Stimulated activated effector memory CD8-positive, alpha-beta T cell treated with anti-CD3 and anti-CD28 coated beads, Interleukin-12 subunit alpha, Interleukin-12 subunit beta, amount 100 ng/mL, for 72 hours (primary cell): ENCODE measurements around the gene URB1.
A peak's percentile ranks its signal among the peaks of the same experiment; 100 is the strongest.

Experiments
- ATAC-seq: fragments of 150-1000 bp; cut with Tn5 transposase; 2 replicates; pipeline ENCODE4 v1.10.0; 2021
- DNase-seq, 2 donors: peaks; one replicate each; pipeline ENCODE4 v3.0.0; 2021 to 2022; ENCODE audit warnings: low spot score in 2 of 2
- H3K27ac Mint-ChIP-seq: one replicate; pipeline ENCODE4 v1.8.0; 2022; ENCODE audit warnings: mild to moderate bottlenecking, mixed read lengths
- H3K36me3 Mint-ChIP-seq: one replicate; pipeline ENCODE4 v1.8.0; 2022; ENCODE audit warnings: mild to moderate bottlenecking, mixed read lengths
- H3K4me1 Mint-ChIP-seq: one replicate; pipeline ENCODE4 v1.8.0; 2022; ENCODE audit warnings: mixed read lengths
- H3K4me3 Mint-ChIP-seq: one replicate; pipeline ENCODE4 v1.8.0; 2022; ENCODE audit warnings: mild to moderate bottlenecking, mixed read lengths
- H3K9me3 Mint-ChIP-seq: one replicate; pipeline ENCODE4 v1.8.0; 2022; ENCODE audit warnings: mixed read lengths

The URB1 gene

DNA sequence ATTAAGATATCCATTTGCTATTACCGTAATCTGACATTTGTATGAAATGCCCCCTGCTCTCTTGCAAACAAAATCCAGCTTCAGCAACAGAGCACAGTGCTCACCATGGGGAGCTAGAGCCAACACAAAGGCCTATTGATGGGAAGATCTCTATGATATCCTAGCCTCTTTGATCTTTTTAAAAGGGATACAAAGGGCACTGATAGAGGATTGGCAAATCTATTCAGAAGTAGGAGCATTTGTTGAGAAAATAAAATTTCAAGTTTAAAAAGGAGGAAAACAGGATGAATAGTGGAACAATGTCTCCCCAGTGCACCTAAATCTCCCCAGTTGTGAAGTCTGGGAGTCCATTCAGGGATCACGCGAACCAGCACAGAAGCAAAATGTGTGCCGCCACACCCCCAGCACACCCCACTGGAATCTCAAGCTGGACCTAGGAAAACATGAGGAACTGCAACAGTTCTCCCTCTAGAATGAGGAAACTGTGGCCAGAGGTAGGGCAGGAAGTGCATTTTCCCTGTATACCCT lies 62.0 kb downstream of the URB1 start:
- H3K27ac Mint-ChIP-seq = peak overlapping the region; percentile 32

DNA sequence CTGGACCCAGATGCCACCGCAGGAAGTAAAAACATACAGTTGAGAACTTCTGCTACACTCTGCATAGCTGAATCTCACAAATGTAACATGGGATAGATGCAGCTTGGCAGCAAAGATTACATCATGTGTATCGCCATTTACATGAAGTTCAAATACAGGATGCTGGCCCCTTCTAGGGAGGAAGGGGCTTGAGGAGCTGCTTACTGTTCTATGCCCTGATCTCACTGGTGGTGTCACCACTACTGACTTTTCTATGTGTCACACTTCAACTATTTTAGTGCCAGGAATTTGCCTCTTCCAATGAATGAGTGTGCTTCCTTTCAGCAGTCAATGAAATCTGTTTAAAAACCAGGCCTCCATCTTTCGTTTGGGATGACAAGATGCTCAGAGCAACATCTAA lies 63.0 kb downstream of the URB1 start:
- Mint-ChIP-seq H3K9me3 (no peaks in the 10 kb centered on the region), H3K27ac (peak overlapping the region; percentile 26), H3K36me3 (peaks cover 99% of the 10 kb centered on the region), H3K4me1 (no peaks in the 10 kb centered on the region), H3K4me3 (no peak overlapping the region)
- no peak for DNase-seq
- no peak for ATAC-seq

More for the DNA sequence above, 62.0 kb downstream of the URB1 start:
- Mint-ChIP-seq H3K9me3 (no peaks in the 10 kb centered on the region), H3K36me3 (peaks cover 100% of the 10 kb centered on the region), H3K4me3 (no peak overlapping the region), H3K4me1 (no peaks in the 10 kb centered on the region)
- DNase-seq = no peak
- no peak for ATAC-seq

DNA sequence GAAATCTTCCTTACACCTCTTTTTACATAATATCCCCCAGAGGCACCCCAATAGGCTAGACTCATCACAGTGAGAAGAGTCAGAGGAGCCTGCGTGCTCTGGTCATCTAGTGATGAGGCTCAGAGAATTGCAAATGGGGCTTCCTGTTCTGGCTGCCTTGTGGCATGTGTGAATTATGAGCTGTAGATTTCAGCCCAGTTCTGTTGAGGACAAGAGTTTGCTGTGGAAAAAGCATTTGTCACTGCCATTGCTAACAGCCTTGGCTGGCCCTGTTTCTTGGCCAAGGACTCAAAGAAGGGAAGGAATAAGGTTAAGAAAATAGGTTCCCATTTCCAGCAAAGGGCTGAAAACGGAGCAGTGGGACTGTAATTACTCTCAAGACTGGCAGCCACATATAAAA lies 63.5 kb downstream of the URB1 start:
- no peaks in the 10 kb centered on the region for H3K9me3 Mint-ChIP-seq
- peak overlapping the region; percentile 26 for H3K27ac Mint-ChIP-seq
- no peak for DNase-seq
- H3K4me1 Mint-ChIP-seq = no peaks in the 10 kb centered on the region
- no peak for ATAC-seq
- H3K4me3 Mint-ChIP-seq = no peak overlapping the region
- peaks cover 99% of the 10 kb centered on the region for H3K36me3 Mint-ChIP-seq

DNA sequence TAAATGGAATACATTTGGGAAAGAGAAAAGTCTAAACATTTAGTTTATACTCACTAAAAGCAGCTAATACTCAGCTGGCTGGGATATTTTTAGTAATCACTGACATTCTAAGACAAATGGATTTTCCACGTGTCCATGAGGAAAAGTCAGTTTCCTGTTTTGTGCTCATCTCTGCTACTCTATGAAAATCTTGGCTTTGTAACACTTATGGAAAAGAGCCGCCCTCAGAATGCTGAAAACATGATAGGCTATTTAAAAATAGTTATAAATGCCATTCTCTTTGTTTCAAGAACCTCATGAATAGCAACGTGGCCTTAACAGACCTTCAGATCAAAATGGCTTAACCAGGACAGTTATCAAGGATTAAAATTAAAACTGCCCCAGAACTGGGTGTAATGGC lies 64.2 kb downstream of the URB1 start:
- Mint-ChIP-seq H3K36me3 (peaks cover 99% of the 10 kb centered on the region), H3K9me3 (no peaks in the 10 kb centered on the region), H3K4me3 (no peak overlapping the region), H3K4me1 (no peaks in the 10 kb centered on the region), H3K27ac (peak overlapping the region; percentile 26)
- DNase-seq = no peak
- no peak for ATAC-seq

DNA sequence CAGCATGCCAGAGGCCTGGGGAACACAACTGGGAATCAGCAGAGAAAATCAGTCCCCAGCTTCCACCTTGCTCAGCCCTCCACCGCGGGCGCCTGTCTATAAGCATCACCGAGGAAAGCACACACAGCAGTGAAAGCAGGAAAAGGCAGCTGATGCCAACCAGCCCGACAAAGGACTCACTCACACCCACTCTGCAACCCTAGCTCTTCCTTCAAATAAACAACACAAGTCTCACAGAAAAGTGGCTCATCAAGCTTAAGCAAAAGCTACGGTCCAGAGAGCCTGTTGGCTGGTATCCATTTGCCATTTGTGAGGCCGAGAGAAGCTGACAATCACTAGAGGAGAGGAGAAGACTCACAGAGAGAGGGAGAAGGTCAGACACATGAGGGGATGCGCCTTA lies 67.1 kb downstream of the URB1 start:
- Mint-ChIP-seq H3K9me3 (no peaks in the 10 kb centered on the region), H3K27ac (peak overlapping the region; percentile 15), H3K4me1 (no peaks in the 10 kb centered on the region), H3K36me3 (peaks cover 99% of the 10 kb centered on the region), H3K4me3 (no peak overlapping the region)
- DNase-seq = no peak
- no peak for ATAC-seq

DNA sequence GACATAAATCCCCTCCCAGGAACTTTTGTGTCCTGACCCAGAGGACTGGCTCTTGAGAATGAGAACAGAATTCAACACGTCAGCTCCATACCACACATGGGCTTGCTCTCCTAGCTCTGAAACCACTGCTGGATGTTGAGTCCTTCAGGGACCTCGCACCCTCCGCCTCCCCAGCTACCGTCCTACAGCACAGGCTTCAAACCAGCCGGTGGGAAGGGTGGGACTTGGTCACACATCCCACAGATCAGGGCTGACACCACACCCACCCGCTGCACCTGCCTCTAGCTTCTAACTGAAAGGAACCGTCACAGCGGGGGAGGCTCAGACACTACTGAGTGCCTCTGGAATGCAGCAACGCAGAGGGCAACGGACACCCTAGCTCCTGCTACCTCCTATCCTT lies 70.1 kb downstream of the URB1 start:
- ATAC-seq (no peak), DNase-seq (no peak)
- Mint-ChIP-seq H3K4me3 (no peak overlapping the region), H3K9me3 (no peaks in the 10 kb centered on the region), H3K4me1 (no peaks in the 10 kb centered on the region), H3K27ac (no peak overlapping the region), H3K36me3 (peaks cover 98% of the 10 kb centered on the region)

DNA sequence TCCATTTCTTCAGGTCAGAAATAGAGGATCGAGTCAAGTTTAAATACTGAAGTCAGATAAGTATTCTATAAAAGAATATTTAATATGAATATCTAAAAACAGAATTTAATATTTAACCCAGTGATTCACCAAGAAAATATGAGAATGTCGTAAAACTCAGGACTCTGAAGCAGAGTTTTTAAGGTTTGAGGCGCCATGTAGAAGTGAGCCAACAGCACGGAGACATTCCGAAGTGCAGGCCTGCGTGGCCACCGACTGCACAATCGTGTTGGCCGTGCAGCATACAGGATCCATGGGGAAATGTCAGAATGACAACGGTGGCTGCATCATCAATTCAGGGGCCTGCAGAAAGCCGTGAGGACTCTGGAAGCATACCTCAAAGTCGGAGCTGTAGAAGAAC lies 70.7 kb downstream of the URB1 start:
- H3K4me3 Mint-ChIP-seq = no peak overlapping the region
- H3K9me3 Mint-ChIP-seq = no peaks in the 10 kb centered on the region
- no peak overlapping the region for H3K27ac Mint-ChIP-seq
- ATAC-seq = no peak
- H3K36me3 Mint-ChIP-seq = peaks cover 98% of the 10 kb centered on the region
- H3K4me1 Mint-ChIP-seq = no peaks in the 10 kb centered on the region
- no peak for DNase-seq

DNA sequence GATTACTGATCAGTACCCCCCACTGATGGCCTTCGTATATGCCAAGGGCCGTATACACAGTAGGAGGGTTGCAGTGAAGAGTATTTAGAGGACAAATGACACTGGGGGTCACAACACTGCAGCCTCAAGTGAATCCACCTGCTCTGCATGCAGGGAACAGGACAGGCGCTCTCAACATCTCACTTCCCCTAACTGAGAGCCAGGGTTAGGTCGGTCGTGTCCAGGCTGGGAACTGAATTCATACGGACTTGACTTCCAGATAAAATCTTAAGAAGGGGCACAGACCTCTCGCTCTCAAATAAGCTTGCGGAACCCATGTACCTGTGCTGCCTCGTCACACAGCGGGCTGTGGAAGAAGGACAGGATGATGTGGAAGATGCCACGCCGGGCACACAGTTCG lies 71.3 kb downstream of the URB1 start:
- no peak overlapping the region for H3K27ac Mint-ChIP-seq
- no peaks in the 10 kb centered on the region for H3K9me3 Mint-ChIP-seq
- no peak overlapping the region for H3K4me3 Mint-ChIP-seq
- DNase-seq (no peak), ATAC-seq (peak; percentile 11)
- H3K4me1 Mint-ChIP-seq = no peaks in the 10 kb centered on the region
- peaks cover 96% of the 10 kb centered on the region for H3K36me3 Mint-ChIP-seq

DNA sequence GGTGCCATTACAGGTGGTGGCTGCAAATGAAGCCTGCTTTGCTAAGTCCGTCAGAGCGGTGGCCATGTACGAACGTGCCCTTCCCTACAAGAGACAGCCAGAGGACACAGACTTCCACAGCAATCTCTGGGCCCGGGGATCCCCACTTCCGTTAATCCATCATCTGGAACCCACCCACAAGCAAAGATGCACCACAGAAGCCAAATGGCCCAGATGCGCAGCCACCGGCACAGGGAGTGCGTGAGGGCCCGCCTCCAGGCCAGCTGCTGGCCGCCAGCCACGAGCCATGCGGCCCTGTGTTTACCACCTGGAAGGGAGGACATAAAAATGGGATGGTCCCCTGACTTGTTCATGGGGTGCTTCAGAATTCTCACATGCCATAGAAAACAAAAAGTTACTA lies 72.1 kb downstream of the URB1 start:
- no peaks in the 10 kb centered on the region for H3K9me3 Mint-ChIP-seq
- H3K4me1 Mint-ChIP-seq = no peaks in the 10 kb centered on the region

DNA sequence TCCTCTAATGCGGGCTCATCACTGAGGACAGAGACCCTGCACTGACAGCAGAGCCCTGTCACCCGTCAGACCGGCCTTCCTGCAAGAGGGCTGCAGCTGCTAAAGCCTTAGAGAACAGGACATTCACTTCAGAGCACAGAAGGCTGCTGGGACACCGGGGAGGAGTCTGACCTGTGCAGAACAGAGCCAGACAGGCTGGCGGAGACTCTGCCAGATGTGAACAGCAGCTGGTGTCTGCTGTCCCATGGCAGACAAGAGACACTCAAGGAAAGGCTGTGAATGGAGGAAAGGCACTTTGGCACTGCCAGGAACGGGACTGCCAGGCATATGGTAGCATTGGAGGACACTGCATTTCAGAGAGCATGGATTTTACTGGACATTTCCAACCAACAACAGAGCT lies 72.8 kb downstream of the URB1 start:
- peak overlapping the region; percentile 37 for H3K27ac Mint-ChIP-seq
- peaks cover 94% of the 10 kb centered on the region for H3K36me3 Mint-ChIP-seq
- no peaks in the 10 kb centered on the region for H3K4me1 Mint-ChIP-seq
- no peak for DNase-seq
- no peak overlapping the region for H3K4me3 Mint-ChIP-seq
- ATAC-seq = no peak
- no peaks in the 10 kb centered on the region for H3K9me3 Mint-ChIP-seq

More for the DNA sequence above, 72.1 kb downstream of the URB1 start:
- peaks cover 95% of the 10 kb centered on the region for H3K36me3 Mint-ChIP-seq
- no peak overlapping the region for H3K4me3 Mint-ChIP-seq
- no peak for DNase-seq
- ATAC-seq = no peak
- no peak overlapping the region for H3K27ac Mint-ChIP-seq

DNA sequence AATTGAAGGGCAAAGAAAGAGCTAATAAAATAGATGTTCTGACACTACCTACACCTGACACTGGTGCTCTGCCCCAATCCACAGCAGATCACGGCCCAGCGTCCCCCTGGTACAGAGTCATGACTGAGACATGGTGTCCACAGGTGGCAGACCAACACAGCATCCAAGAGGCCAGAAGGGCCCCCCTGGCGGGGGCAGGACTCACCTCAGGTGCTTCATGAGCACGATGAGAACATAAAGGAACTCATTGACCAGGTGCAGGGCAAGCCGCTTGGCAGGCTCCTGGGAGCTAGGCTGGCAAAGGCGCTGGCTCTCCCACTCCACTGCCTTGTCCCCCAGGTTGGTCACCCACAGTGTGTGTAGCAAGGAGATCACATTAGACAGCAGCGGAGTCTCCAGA lies 73.8 kb downstream of the URB1 start:
- no peaks in the 10 kb centered on the region for H3K4me1 Mint-ChIP-seq
- H3K9me3 Mint-ChIP-seq = no peaks in the 10 kb centered on the region
- H3K27ac Mint-ChIP-seq = no peak overlapping the region
- H3K36me3 Mint-ChIP-seq = peaks cover 94% of the 10 kb centered on the region
- H3K4me3 Mint-ChIP-seq = no peak overlapping the region
- DNase-seq (no peak), ATAC-seq (no peak)

DNA sequence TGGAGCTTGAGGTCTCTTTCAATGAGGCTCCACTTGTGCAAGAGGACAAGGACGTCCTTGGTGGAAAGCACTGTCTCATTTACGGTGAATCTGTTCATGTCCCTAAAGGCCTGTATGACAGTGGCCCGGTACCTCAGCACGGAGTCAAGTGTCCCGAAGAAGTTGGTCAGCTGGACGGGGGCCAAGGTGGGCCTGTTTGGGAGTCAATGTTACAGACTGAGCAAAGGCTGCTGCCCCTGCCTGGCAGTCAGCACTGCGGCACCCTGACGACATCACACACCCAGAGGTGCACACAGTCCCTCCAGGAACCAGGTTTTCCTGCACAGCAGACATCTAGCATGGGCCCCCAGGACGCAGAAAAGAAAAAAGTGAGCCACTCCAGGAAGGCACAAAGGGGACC lies 75.1 kb downstream of the URB1 start:
- H3K36me3 Mint-ChIP-seq = peaks cover 93% of the 10 kb centered on the region
- DNase-seq (no peak), ATAC-seq (no peak)
- no peaks in the 10 kb centered on the region for H3K4me1 Mint-ChIP-seq
- no peak overlapping the region for H3K4me3 Mint-ChIP-seq
- no peaks in the 10 kb centered on the region for H3K9me3 Mint-ChIP-seq
- H3K27ac Mint-ChIP-seq = peak overlapping the region; percentile 29

DNA sequence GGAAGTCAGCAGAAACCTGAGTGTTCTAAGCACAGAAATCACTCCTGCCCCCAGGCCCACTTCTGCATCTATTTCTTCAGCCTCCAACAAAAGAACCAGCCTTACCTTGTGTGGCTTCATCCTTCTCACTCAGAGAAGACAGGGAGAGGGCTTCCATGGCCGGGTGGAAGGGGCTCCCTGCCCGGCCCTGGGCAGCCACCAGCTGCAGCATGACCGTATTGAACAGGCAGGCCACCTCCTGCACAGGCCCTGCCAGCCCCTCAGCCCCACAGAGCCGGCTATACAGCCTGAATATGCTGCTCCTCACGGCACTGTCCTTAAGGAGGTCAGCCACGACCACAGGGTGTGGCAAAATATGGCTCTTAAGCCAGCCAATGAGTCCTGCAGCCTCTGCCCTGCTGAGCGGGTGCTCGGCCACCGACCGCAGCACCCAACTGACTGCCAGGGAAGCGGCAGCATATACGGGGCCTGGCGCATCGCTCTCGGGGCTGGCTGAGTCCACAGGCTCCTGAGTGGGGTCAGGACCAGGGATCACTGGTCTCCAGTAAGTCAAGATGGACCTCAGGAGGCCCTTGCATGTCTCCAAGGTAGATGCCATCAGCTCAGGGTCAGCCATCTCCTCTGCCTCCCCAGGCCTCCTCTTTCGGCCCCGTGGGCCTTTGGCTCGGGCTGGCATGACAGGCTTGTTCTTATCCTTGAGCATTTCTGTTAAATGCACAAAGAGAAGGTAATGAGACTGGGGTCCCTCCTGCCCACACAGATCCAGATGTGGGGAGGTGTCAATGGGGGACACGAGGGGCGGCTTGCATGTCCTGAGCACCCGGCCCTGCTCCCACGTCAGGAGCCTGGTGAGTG lies 76.2 kb downstream of the URB1 start:
- ATAC-seq (peak; percentile 28), DNase-seq (no peak)
- no peaks in the 10 kb centered on the region for H3K4me1 Mint-ChIP-seq
- peak overlapping the region; percentile 29 for H3K27ac Mint-ChIP-seq
- peaks cover 92% of the 10 kb centered on the region for H3K36me3 Mint-ChIP-seq
- H3K9me3 Mint-ChIP-seq = no peaks in the 10 kb centered on the region
- H3K4me3 Mint-ChIP-seq = no peak overlapping the region

DNA sequence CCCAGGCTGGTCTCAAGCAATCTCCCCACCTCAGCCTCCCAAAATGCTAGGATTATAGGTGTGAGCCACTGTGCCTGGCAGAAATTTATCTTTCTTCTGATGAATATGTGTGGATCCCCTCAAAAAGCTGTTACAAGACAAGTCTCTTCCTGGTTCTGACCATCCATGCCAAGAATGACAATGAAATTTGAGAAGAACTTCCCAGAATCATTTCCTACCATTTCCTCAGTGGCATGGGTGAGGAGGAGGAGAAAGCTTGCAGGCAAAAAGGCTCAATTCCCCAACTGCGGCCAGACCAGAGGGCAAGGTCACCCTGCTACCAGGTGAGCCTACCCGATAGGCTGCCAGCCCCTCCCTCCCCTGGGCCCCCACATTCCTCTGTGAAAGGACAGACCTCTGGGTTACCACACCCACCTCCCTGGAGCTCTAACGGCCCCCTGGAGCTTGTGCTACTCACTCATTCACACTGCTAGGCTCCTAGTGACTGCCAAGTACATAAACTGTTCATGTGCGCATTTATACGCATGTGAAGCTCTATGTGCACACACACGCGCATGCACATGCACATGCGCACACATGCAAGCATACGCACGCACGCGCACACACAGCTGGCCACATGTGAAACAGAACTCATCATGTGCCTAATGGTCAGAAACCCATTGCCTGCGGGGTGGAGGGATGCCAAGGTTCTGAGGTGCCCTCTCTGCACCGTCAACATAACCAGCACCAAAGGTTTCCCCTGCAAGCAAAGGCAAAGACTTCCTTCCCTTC lies 77.1 kb downstream of the URB1 start:
- H3K9me3 Mint-ChIP-seq = no peaks in the 10 kb centered on the region
- H3K4me3 Mint-ChIP-seq = no peak overlapping the region
- peaks cover 84% of the 10 kb centered on the region for H3K36me3 Mint-ChIP-seq
- no peak overlapping the region for H3K27ac Mint-ChIP-seq
- ATAC-seq (no peak), DNase-seq (no peak)
- H3K4me1 Mint-ChIP-seq = no peaks in the 10 kb centered on the region

DNA sequence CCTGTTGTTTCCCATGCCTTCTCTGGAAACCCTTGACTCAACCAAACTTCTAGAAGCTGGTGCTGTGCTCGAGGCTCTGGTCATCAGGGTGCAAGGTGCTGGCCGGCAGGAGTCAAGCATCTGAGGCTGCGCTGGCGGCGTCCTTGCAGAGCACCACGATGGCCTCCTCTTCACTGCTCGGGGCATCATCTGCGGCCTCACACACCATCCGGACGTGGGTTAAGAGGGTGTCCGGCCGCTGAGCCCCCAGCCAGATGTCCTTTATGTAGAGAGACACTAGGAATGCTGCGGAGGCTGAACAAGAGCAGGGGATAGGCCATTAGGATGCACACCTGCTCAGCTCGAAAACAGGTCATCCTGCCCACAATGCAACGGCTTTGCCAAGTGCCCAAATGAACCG lies 78.0 kb downstream of the URB1 start:
- DNase-seq = no peak
- H3K36me3 Mint-ChIP-seq = peaks cover 81% of the 10 kb centered on the region
- H3K4me1 Mint-ChIP-seq = no peaks in the 10 kb centered on the region
- no peak overlapping the region for H3K4me3 Mint-ChIP-seq
- no peak overlapping the region for H3K27ac Mint-ChIP-seq
- no peak for ATAC-seq
- H3K9me3 Mint-ChIP-seq = no peaks in the 10 kb centered on the region

DNA sequence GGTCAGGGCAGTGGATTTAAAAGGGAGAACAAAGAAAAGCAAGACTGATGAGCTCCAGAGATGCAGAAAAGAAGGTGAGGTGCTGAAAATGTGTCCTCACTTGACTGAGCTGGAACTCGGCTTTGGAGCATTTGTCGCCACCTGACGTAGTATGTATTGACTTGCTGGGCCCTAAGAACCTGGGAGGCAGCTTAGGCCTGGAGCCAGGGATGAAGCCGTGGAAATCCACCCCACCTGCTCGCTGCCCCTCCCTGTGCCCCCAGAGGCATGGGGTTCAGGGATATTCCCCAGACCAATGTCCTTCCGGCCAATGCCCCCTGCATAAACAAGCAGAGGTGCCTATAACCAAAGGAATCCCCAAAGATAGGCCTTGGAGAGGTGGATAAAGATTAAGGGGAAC lies 79.8 kb downstream of the URB1 start:
- H3K36me3 Mint-ChIP-seq = peaks cover 71% of the 10 kb centered on the region
- DNase-seq (no peak), ATAC-seq (no peak)
- H3K9me3 Mint-ChIP-seq = no peaks in the 10 kb centered on the region
- H3K27ac Mint-ChIP-seq = no peak overlapping the region
- H3K4me3 Mint-ChIP-seq = no peak overlapping the region
- no peaks in the 10 kb centered on the region for H3K4me1 Mint-ChIP-seq
